ENCODE results near the gene TMEM143. TPM values are rescaled to one million over a fixed set of nuclear protein-coding genes. Genes with fewer than 3 reads are reported as not detected.

The TMEM143 gene
- total and polyA plus RNA-seq, 10 of the 15 experiments (the other 5 are each of a cell fraction or from before 2014, with no cell fraction given), result 1.5 to 19.5 (median 10.1) TPM

GRCh38 chr19:48341515-48342413, 22.0 kb downstream of the TMEM143 start (continued):
- TF ChIP-seq, protein P1, sequence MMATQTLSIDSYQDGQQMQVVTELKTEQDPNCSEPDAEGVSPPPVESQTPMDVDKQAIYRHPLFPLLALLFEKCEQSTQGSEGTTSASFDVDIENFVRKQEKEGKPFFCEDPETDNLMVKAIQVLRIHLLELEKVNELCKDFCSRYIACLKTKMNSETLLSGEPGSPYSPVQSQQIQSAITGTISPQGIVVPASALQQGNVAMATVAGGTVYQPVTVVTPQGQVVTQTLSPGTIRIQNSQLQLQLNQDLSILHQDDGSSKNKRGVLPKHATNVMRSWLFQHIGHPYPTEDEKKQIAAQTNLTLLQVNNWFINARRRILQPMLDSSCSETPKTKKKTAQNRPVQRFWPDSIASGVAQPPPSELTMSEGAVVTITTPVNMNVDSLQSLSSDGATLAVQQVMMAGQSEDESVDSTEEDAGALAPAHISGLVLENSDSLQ (IDR thresholded peaks at IDR 0.05), result no peak

- no peak overlapping the region for H3K27ac ChIP-seq (ENCODE audit: control insufficient read depth, insufficient read depth)
- H3K9me3 ChIP-seq (replicated peaks; ENCODE audit: control insufficient read depth, insufficient read depth, low read length), result no peaks in the 10 kb centered on the region
- H3K4me1 ChIP-seq (ENCODE audit: control insufficient read depth, insufficient read depth, low read length), result no peaks in the 10 kb centered on the region
- H3K36me3 ChIP-seq (ENCODE audit: control insufficient read depth in 2 of 2, insufficient read depth in 2 of 2, low read length in 1 of 2), result peaks cover 0 to 2% of the 10 kb centered on the region in 2 experiments; a peak in 3 of 4 replicates
- no TSS peak for BruUV-seq (replicated peaks)
- POLR2A ChIA-PET, result interaction anchor here (0.5 to 1.4 kb wide), 4 partner anchors 11 to 784 kb away, joined by 3 read pairs; no protein-coding TSS in a partner anchor
- H3K27me3 ChIP-seq (replicated peaks in 1 of 2; ENCODE audit: control insufficient read depth in 2 of 2, insufficient read depth in 2 of 2, low read length in 1 of 2), result no peaks in the 10 kb centered on the region
- no peaks in the 10 kb centered on the region for H3K79me2 ChIP-seq (ENCODE audit: control insufficient read depth, insufficient read depth, low read length)
- FAIRE-seq, result no peak
- RAD21 ChIA-PET (ENCODE audit: unreplicated experiment), result interaction anchor here (1.4 to 2.1 kb wide), 2 partner anchors 8 to 20 kb away, joined by 4 to 13 read pairs; a partner anchor contains a TSS
- ATAC-seq, result no peak
- H4K20me1 ChIP-seq (ENCODE audit: control insufficient read depth, insufficient read depth), result no peaks in the 10 kb centered on the region
- no peak overlapping the region for H3K9ac ChIP-seq (ENCODE audit: control insufficient read depth, insufficient read depth, low read length)
- TF ChIP-seq, protein P2, sequence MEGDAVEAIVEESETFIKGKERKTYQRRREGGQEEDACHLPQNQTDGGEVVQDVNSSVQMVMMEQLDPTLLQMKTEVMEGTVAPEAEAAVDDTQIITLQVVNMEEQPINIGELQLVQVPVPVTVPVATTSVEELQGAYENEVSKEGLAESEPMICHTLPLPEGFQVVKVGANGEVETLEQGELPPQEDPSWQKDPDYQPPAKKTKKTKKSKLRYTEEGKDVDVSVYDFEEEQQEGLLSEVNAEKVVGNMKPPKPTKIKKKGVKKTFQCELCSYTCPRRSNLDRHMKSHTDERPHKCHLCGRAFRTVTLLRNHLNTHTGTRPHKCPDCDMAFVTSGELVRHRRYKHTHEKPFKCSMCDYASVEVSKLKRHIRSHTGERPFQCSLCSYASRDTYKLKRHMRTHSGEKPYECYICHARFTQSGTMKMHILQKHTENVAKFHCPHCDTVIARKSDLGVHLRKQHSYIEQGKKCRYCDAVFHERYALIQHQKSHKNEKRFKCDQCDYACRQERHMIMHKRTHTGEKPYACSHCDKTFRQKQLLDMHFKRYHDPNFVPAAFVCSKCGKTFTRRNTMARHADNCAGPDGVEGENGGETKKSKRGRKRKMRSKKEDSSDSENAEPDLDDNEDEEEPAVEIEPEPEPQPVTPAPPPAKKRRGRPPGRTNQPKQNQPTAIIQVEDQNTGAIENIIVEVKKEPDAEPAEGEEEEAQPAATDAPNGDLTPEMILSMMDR (IDR thresholded peaks at IDR 0.05 in 2 of 3, conservative IDR thresholded peaks at IDR 0.05 in 1 of 3; ENCODE audit: control insufficient read depth in 2 of 3, extremely low read depth in 1 of 3, insufficient read depth in 1 of 3, low read depth in 3 of 3, low read length in 3 of 3), result no peak
- no peak for TF ChIP-seq NR2C2 (IDR thresholded peaks at IDR 0.05; ENCODE audit: borderline replicate concordance, control insufficient read depth, insufficient read length, low read depth)
- no peak for TF ChIP-seq E2F4 (IDR thresholded peaks at IDR 0.05; ENCODE audit: low read depth, low read length)
- no peak for TF ChIP-seq PML (IDR thresholded peaks at IDR 0.05; ENCODE audit: low read length)
- no peak for TF ChIP-seq ZSCAN29 (IDR thresholded peaks at IDR 0.05)
- no peak for TF ChIP-seq TAF1 (IDR thresholded peaks at IDR 0.05; ENCODE audit: borderline replicate concordance, low read depth, low read length)
- no peak for TF ChIP-seq EP300 (IDR thresholded peaks at IDR 0.05; ENCODE audit: borderline replicate concordance in 1 of 2, control insufficient read depth in 1 of 2, low read depth in 2 of 2, low read length in 2 of 2)
- no peak for TF ChIP-seq JUNB (IDR thresholded peaks at IDR 0.05)
- TF ChIP-seq, protein P3, sequence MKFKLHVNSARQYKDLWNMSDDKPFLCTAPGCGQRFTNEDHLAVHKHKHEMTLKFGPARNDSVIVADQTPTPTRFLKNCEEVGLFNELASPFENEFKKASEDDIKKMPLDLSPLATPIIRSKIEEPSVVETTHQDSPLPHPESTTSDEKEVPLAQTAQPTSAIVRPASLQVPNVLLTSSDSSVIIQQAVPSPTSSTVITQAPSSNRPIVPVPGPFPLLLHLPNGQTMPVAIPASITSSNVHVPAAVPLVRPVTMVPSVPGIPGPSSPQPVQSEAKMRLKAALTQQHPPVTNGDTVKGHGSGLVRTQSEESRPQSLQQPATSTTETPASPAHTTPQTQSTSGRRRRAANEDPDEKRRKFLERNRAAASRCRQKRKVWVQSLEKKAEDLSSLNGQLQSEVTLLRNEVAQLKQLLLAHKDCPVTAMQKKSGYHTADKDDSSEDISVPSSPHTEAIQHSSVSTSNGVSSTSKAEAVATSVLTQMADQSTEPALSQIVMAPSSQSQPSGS (IDR thresholded peaks at IDR 0.05; ENCODE audit: low read length), result no peak
- no peak for TF ChIP-seq IKZF1 (conservative IDR thresholded peaks at IDR 0.05)
- no peak for TF ChIP-seq POLR2A (IDR thresholded peaks at IDR 0.05; ENCODE audit: low read depth, low read length)
- no peak for TF ChIP-seq MYB (IDR thresholded peaks at IDR 0.05; ENCODE audit: borderline replicate concordance, low read depth, low read length)
- intact Hi-C loops (cut with micrococcal nuclease; ENCODE audit: unreplicated experiment) (no loop called here), in situ Hi-C loops (cut with MboI) (no loop called here)
- 89% methylated on average over 11 of the region's 11 CpGs for WGBS (ENCODE audit: insufficient coverage, insufficient replicate concordance, low lambda C conversion rate, missing lambda C conversion rate)
- no peak overlapping the region for H3K4me2 ChIP-seq (ENCODE audit: control insufficient read depth, insufficient read depth)
- H2AFZ ChIP-seq (ENCODE audit: control insufficient read depth, low read depth, low read length), result no peak overlapping the region
- no peak for DNase-seq (ENCODE audit: low read depth, low spot score)
- SMC1A ChIA-PET (ENCODE audit: uncharacterized antibody, unreplicated experiment), result interaction anchor here (0.9 to 1.5 kb wide), 2 partner anchors 20 to 22 kb away, joined by 3 to 4 read pairs; a partner anchor contains a TSS
- no peak overlapping the region for H3K4me3 ChIP-seq
- CTCF ChIA-PET, result interaction anchor here (0.6 to 1.3 kb wide), 3 partner anchors 22 to 268 kb away, joined by 3 to 4 read pairs (median 4); partner anchors contain the start of gene KDELR1
These were observed 22.7 kb downstream of the TMEM143 start for GRCh38 chr19:48340995-48341394.

Data from GM12878 (cell line).